Endothelial cell of umbilical vein (primary cell): ENCODE data around the gene SAMD14. TPM values are rescaled to one million over a fixed set of nuclear protein-coding genes. Genes with fewer than 3 reads are reported as not detected.

ENCODE experiments used
- BruUV-seq: library from RNA; stranded (reverse); fragments of 400-500 nt; replicated peaks from 2 replicates; lab custom pipeline; 2021; lab: Mats Ljungman, UMichigan
- CTCF ChIA-PET: fragments of 300-600, 350-600 bp; sonication (Branson Sonifier 250); formaldehyde crosslinking; loops from one replicate; lab custom pipeline; 2021; ENCODE audit warnings: antibody characterized with exemption, inconsistent platforms; lab: Charles Lee
- POLR2A ChIA-PET: fragments of 300-600, 350-600 bp; sonication (Branson Sonifier 250); formaldehyde crosslinking; loops from one replicate; lab custom pipeline; 2021; ENCODE audit warnings: antibody characterized with exemption, inconsistent platforms; lab: Charles Lee
- DNase-seq: peaks from one replicate; pipeline ENCODE4 v3.0.0-alpha.2; 2011; ENCODE audit warnings: low read depth, low spot score
- FAIRE-seq: peaks from 2 replicates; lab custom pipeline; 2011; peaks lifted over from hg19 to GRCh38; lab: Jason Lieb, UNC
- H2AFZ ChIP-seq: 2 replicates; pipeline ENCODE4 v1.6.0; 2012; ENCODE audit warnings: low read depth, low read length, control low read depth, inconsistent platforms
- H3K27ac ChIP-seq: 2 replicates; pipeline ENCODE4 v1.5.1; 2011; ENCODE audit warnings: low read depth, mild to moderate bottlenecking, control low read depth, low read length, moderate library complexity; ENCODE audit not compliant: insufficient read depth
- H3K27me3 ChIP-seq, 2 experiments: 2 replicates each; pipeline versions ENCODE4 v1.6.0 to v1.6.1; 2011; ENCODE audit warnings: low read length in 2 of 2, mixed read lengths in 1 of 2; ENCODE audit not compliant: control insufficient read depth in 2 of 2, insufficient read depth in 2 of 2
- H3K36me3 ChIP-seq, 2 experiments: 2 replicates in 1 of 2; 3 replicates in 1 of 2; pipeline ENCODE4 v1.5.1; 2011; ENCODE audit warnings: low read length in 2 of 2, mild to moderate bottlenecking in 1 of 2, moderate library complexity in 1 of 2; ENCODE audit not compliant: control insufficient read depth in 2 of 2, insufficient read depth in 2 of 2; ENCODE audit errors: extremely low read depth in 1 of 2
- H3K4me1 ChIP-seq: 3 replicates; pipeline ENCODE4 v1.5.1; 2011; ENCODE audit warnings: mild to moderate bottlenecking, low read length; ENCODE audit not compliant: control insufficient read depth, insufficient read depth; ENCODE audit errors: extremely low read depth
- H3K4me2 ChIP-seq: 2 replicates; pipeline ENCODE4 v1.6.1; 2011; ENCODE audit warnings: low read length, control low read depth, mixed read lengths; ENCODE audit not compliant: insufficient read depth
- H3K4me3 ChIP-seq, 3 experiments: fragments of 200-600 bp in 1 of 3; sonication (generic), shearing (Covaris generic) in 1 of 3; replicated peaks in 1 of 3; 2 replicates each; pipeline ENCODE4 v1.5.1; 2011 to 2016; ENCODE audit warnings: control low read depth in 3 of 3, low read length in 3 of 3, mild to moderate bottlenecking in 2 of 3, inconsistent platforms in 1 of 3, low read depth in 1 of 3, moderate library complexity in 1 of 3; ENCODE audit not compliant: insufficient read depth in 1 of 3
- H3K79me2 ChIP-seq: 2 replicates; pipeline ENCODE4 v1.6.0; 2012; ENCODE audit warnings: low read length, inconsistent platforms; ENCODE audit not compliant: control insufficient read depth, insufficient read depth
- H3K9ac ChIP-seq: replicated peaks from 2 replicates; pipeline ENCODE3; 2011; ENCODE audit warnings: low read length, control low read depth; ENCODE audit not compliant: insufficient read depth; ENCODE audit errors: extremely low read depth
- H3K9me1 ChIP-seq: replicated peaks from 3 replicates; pipeline ENCODE4 v1.6.0; 2011; ENCODE audit warnings: mild to moderate bottlenecking, low read length; ENCODE audit not compliant: control insufficient read depth, insufficient read depth; ENCODE audit errors: extremely low read depth
- H3K9me3 ChIP-seq: replicated peaks from 2 replicates; pipeline ENCODE4 v1.5.1; 2012; ENCODE audit warnings: low read length, inconsistent platforms; ENCODE audit not compliant: control insufficient read depth, insufficient read depth
- H4K20me1 ChIP-seq: replicated peaks from 2 replicates; pipeline ENCODE3; 2011; ENCODE audit warnings: mild to moderate bottlenecking, low read length; ENCODE audit not compliant: control insufficient read depth, insufficient read depth; ENCODE audit errors: extremely low read depth
- CTCF ChIP-seq, 2 donors: IDR thresholded peaks; 1 replicate in 1 of 2; 2 replicates in 1 of 2; pipeline ENCODE4 v1.5.1; 2011; ENCODE audit warnings: low read length in 2 of 2, mild to moderate bottlenecking in 2 of 2, moderate library complexity in 2 of 2, control low read depth in 1 of 2, inconsistent platforms in 1 of 2, low read depth in 1 of 2; ENCODE audit not compliant: insufficient read depth in 1 of 2; ENCODE audit errors: extremely low read depth in 1 of 2
- EZH2 ChIP-seq: IDR thresholded peaks from 2 replicates; pipeline ENCODE4 v1.6.1; 2012; ENCODE audit warnings: borderline replicate concordance, low read depth, mild to moderate bottlenecking, moderate library complexity, low read length, inconsistent platforms; ENCODE audit not compliant: severe bottlenecking
- FOS ChIP-seq: IDR thresholded peaks from 2 replicates; pipeline ENCODE4 v1.6.1; 2011; ENCODE audit warnings: mild to moderate bottlenecking, low read length, moderate library complexity, borderline replicate concordance; ENCODE audit not compliant: insufficient read depth
- GATA2 ChIP-seq: IDR thresholded peaks from 2 replicates; pipeline ENCODE4 v1.7.0; 2011; ENCODE audit warnings: low read depth, mild to moderate bottlenecking, moderate library complexity, mixed read lengths, low read length; ENCODE audit not compliant: insufficient read length, insufficient read depth
- JUN ChIP-seq: IDR thresholded peaks from 2 replicates; pipeline ENCODE4 v1.6.1; 2011; ENCODE audit warnings: borderline replicate concordance, low read depth; ENCODE audit not compliant: insufficient read length, insufficient read depth
- MAX ChIP-seq: IDR thresholded peaks from 2 replicates; pipeline ENCODE4 v1.6.1; 2011; ENCODE audit not compliant: insufficient read depth, insufficient read length
- MYC ChIP-seq: IDR thresholded peaks from one replicate; pipeline ENCODE4 v1.6.1; 2011; ENCODE audit warnings: mild to moderate bottlenecking, low read depth, low read length
- POLR2A ChIP-seq: IDR thresholded peaks from 2 replicates; pipeline ENCODE4 v1.6.1; 2012; ENCODE audit warnings: low read depth, mild to moderate bottlenecking, control low read depth, low read length
- POLR2AphosphoS5 ChIP-seq: IDR thresholded peaks from 2 replicates; pipeline ENCODE4 v1.6.1; 2012; ENCODE audit warnings: low read depth, mild to moderate bottlenecking, control low read depth, low read length, moderate library complexity; ENCODE audit not compliant: insufficient read depth
- dilution Hi-C: fragments of 300-500 bp; cut with MboI; formaldehyde crosslinking; loops from one replicate; pipeline ENCODE4 v1.15.0; 2019; ENCODE audit warnings: low sequenced_read_pairs; ENCODE audit not compliant: extremely low pct_ligation_motif_present
- intact Hi-C: fragments of 100-400 bp; cut with micrococcal nuclease; formaldehyde crosslinking; loops from one replicate; pipeline ENCODE4 v1.10.0; 2022
- polyA plus RNA-seq, 4 experiments: library from polyadenylated mRNA; depleted of rRNA in 3 of 4; stranded (reverse) in 3 of 4; unstranded in 1 of 4; fragments of >200 nt; gene quantifications; 2 replicates each; pipeline versions ENCODE4 v1.2.1 to v1.2.3, GENCODE V29; 2011 to 2012; ENCODE audit warnings: missing spikeins in 1 of 4
- total RNA-seq: library from RNA; stranded (reverse); gene quantifications from 2 replicates; pipeline ENCODE4 v1.2.3, GENCODE V29; 2021

The SAMD14 gene
- total and polyA plus RNA-seq, 2 donors (not counting 3 experiments of a cell fraction or from before 2014, with no cell fraction given): 6.8 to 15.6 TPM

DNA sequence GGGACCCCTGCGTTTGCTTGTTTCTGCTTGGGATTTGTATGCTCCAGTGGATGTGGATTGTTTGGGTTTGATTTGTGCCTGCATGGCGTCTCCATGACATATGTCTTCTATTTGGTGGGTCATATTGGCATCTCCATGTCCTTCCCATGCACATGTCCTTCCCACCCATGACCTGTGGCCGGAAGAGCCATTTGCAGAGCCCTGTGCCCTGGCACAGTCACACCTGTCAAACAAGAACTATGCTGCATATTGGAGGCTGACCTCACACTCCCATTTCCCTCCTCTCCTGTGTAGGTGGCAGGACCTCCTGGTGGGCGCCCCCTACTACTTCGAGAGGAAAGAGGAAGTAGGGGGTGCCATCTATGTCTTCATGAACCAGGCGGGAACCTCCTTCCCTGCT, 58.3 kb downstream of the SAMD14 start:
- H3K27me3 ChIP-seq: no peaks in the 10 kb centered on the region
- H3K4me1 ChIP-seq: no peaks in the 10 kb centered on the region
- H3K9ac ChIP-seq: no peak overlapping the region
- intact Hi-C loops: no loop called here
- POLR2A ChIA-PET: no interaction called here
- no peak for FAIRE-seq
- no peaks in the 10 kb centered on the region for H4K20me1 ChIP-seq
- no peak overlapping the region for H2AFZ ChIP-seq
- H3K79me2 ChIP-seq: peaks cover 2% of the 10 kb centered on the region
- dilution Hi-C loops: no loop called here
- H3K9me3 ChIP-seq: no peaks in the 10 kb centered on the region
- no peak for DNase-seq
- H3K4me3 ChIP-seq: no peak overlapping the region
- no peaks in the 10 kb centered on the region for H3K9me1 ChIP-seq
- no peak overlapping the region for H3K27ac ChIP-seq
- H3K36me3 ChIP-seq: peaks cover 11 to 32% of the 10 kb centered on the region in 2 experiments
- TF ChIP-seq JUN: no peak
- CTCF ChIA-PET: interaction anchor here (1.0 kb wide), 1 partner anchor 45 kb away, joined by 3 read pairs; no protein-coding TSS in a partner anchor
- no TSS peak for BruUV-seq
- H3K4me2 ChIP-seq: no peak overlapping the region

- H3K27me3 ChIP-seq: no peaks in the 10 kb centered on the region
- H3K4me2 ChIP-seq: no peak overlapping the region
- no peaks in the 10 kb centered on the region for H3K4me1 ChIP-seq
- POLR2A ChIA-PET: no interaction called here
- dilution Hi-C loops: no loop called here
- no peak for TF ChIP-seq POLR2A
- no peak for TF ChIP-seq FOS
- no peak for TF ChIP-seq GATA2
- no peak for TF ChIP-seq CTCF (IDR thresholded peaks at IDR 0.05; ENCODE audit: extremely low read depth in 1 of 2, insufficient read depth in 1 of 2, low read depth in 1 of 2, low read length in 2 of 2)
- TF ChIP-seq EZH2: no peak
- no peak for TF ChIP-seq POLR2AphosphoS5
- TF ChIP-seq JUN: no peak
- TF ChIP-seq MYC: no peak
- no peak for TF ChIP-seq MAX
- no peak overlapping the region for H3K27ac ChIP-seq
- peaks cover 7% of the 10 kb centered on the region for H3K79me2 ChIP-seq
- peaks cover 11 to 32% of the 10 kb centered on the region in 2 experiments for H3K36me3 ChIP-seq
- no peak overlapping the region for H3K4me3 ChIP-seq
- FAIRE-seq (no peak), DNase-seq (no peak)
- intact Hi-C loops: no loop called here
- no peak overlapping the region for H3K9ac ChIP-seq
- no peaks in the 10 kb centered on the region for H3K9me1 ChIP-seq
- no peaks in the 10 kb centered on the region for H3K9me3 ChIP-seq
- no peaks in the 10 kb centered on the region for H4K20me1 ChIP-seq
- BruUV-seq: no TSS peak
- H2AFZ ChIP-seq: no peak overlapping the region
- CTCF ChIA-PET: interaction anchor here (0.8 to 1.1 kb wide), 4 partner anchors 9 to 23 kb away, joined by 3 to 6 read pairs (median 3); no protein-coding TSS in a partner anchor
Measured at GRCh38 chr17:50070908-50071680, 58.9 kb downstream of the SAMD14 start.
